Activated T-helper 2 cell treated with anti-CD3 and anti-CD28 coated beads, Interferon-gamma antibody, Interleukin-2, Interleukin-4, amounts not matched to agents 10 μg/mL and 5 μg/mL and 100 μg/mL, durations not matched to agents 14 hours and 24 hours and 36 hours (primary cell): Measurements from ENCODE around the gene HIVEP3. TPM values are rescaled to one million over a fixed set of nuclear protein-coding genes. Genes with fewer than 3 reads are reported as not detected.

Experiments
- DNase-seq: peaks from one replicate; pipeline ENCODE4 v3.0.0; 2021; ENCODE audit warnings: low spot score
- H3K27ac Mint-ChIP-seq: one replicate; pipeline ENCODE4 v1.8.0; 2021; ENCODE audit warnings: mixed read lengths
- H3K27me3 Mint-ChIP-seq: one replicate; pipeline ENCODE4 v1.8.0; 2021; ENCODE audit warnings: low read depth, mixed read lengths
- H3K36me3 Mint-ChIP-seq: one replicate; pipeline ENCODE4 v1.8.0; 2021; ENCODE audit warnings: low read depth, mixed read lengths
- H3K4me1 Mint-ChIP-seq: one replicate; pipeline ENCODE4 v1.8.0; 2021; ENCODE audit warnings: low read depth, mixed read lengths
- H3K4me3 Mint-ChIP-seq: one replicate; pipeline ENCODE4 v1.8.0; 2021; ENCODE audit warnings: low read depth, mild to moderate bottlenecking, moderate library complexity, mixed read lengths
- H3K9me3 Mint-ChIP-seq: one replicate; pipeline ENCODE4 v1.8.0; 2021; ENCODE audit warnings: mixed read lengths
- intact Hi-C: fragments of 100-400 bp; cut with micrococcal nuclease; formaldehyde crosslinking; loops from one replicate; pipeline ENCODE4 v1.15.1; 2023
- total RNA-seq: library from RNA; stranded (reverse); gene quantifications from 2 replicates; pipeline ENCODE4 v1.2.3, GENCODE V29; 2022

HIVEP3 gene
- total RNA-seq, 1 donor from 2014 or later = 33.7 TPM

- peak overlapping the region; percentile 51 for H3K27ac Mint-ChIP-seq
- intact Hi-C loops = loop anchor here (1.0 to 2.0 kb wide), 2 partner anchors 10 to 13 kb away; no protein-coding TSS in a partner anchor
Observed at GRCh38 chr1:41683681-41684500, 234.8 kb downstream of the HIVEP3 start.

GRCh38 chr1:41682845-41683625 is 235.7 kb downstream of the HIVEP3 start:
- peak overlapping the region; percentile 10 for H3K4me3 Mint-ChIP-seq
- no peak for DNase-seq
- H3K27me3 Mint-ChIP-seq = no peaks in the 10 kb centered on the region
- no peaks in the 10 kb centered on the region for H3K36me3 Mint-ChIP-seq
- peak overlapping the region; percentile 51 for H3K27ac Mint-ChIP-seq
- peaks cover 90% of the 10 kb centered on the region for H3K4me1 Mint-ChIP-seq
- intact Hi-C loops = loop anchor here (1.0 kb wide), 1 partner anchor 9 kb away; no protein-coding TSS in a partner anchor
- no peaks in the 10 kb centered on the region for H3K9me3 Mint-ChIP-seq

More at GRCh38 chr1:41683681-41684500, 234.8 kb downstream of the HIVEP3 start:
- no peaks in the 10 kb centered on the region for H3K36me3 Mint-ChIP-seq
- peak overlapping the region; percentile 23 for H3K4me3 Mint-ChIP-seq
- H3K27me3 Mint-ChIP-seq = no peaks in the 10 kb centered on the region
- peaks cover 86% of the 10 kb centered on the region for H3K4me1 Mint-ChIP-seq
- DNase-seq = peak; percentile 47
- no peaks in the 10 kb centered on the region for H3K9me3 Mint-ChIP-seq

GRCh38 chr1:41682149-41682548 is 236.6 kb downstream of the HIVEP3 start:
- no peak for DNase-seq
- peaks cover 93% of the 10 kb centered on the region for H3K4me1 Mint-ChIP-seq
- H3K4me3 Mint-ChIP-seq = no peak overlapping the region
- H3K27ac Mint-ChIP-seq = peak overlapping the region; percentile 19
- no peaks in the 10 kb centered on the region for H3K9me3 Mint-ChIP-seq
- H3K36me3 Mint-ChIP-seq = no peaks in the 10 kb centered on the region
- intact Hi-C loops = no loop called here
- no peaks in the 10 kb centered on the region for H3K27me3 Mint-ChIP-seq

GRCh38 chr1:41681331-41682098 is 237.2 kb downstream of the HIVEP3 start:
- Mint-ChIP-seq H3K9me3 (no peaks in the 10 kb centered on the region), H3K27ac (peak overlapping the region; percentile 19), H3K4me3 (no peak overlapping the region), H3K36me3 (no peaks in the 10 kb centered on the region), H3K4me1 (peaks cover 94% of the 10 kb centered on the region), H3K27me3 (no peaks in the 10 kb centered on the region)
- intact Hi-C loops = no loop called here
- no peak for DNase-seq

- no peak overlapping the region for H3K4me3 Mint-ChIP-seq
Observed at GRCh38 chr1:41679994-41680393, 238.7 kb downstream of the HIVEP3 start.

GRCh38 chr1:41679531-41679930 is 239.2 kb downstream of the HIVEP3 start:
- Mint-ChIP-seq H3K4me1 (peaks cover 89% of the 10 kb centered on the region), H3K4me3 (no peak overlapping the region), H3K27me3 (no peaks in the 10 kb centered on the region), H3K36me3 (no peaks in the 10 kb centered on the region), H3K27ac (peak overlapping the region; percentile 69), H3K9me3 (no peaks in the 10 kb centered on the region)
- intact Hi-C loops = no loop called here
- no peak for DNase-seq

More at GRCh38 chr1:41679994-41680393, 238.7 kb downstream of the HIVEP3 start:
- no peaks in the 10 kb centered on the region for H3K36me3 Mint-ChIP-seq
- no peaks in the 10 kb centered on the region for H3K9me3 Mint-ChIP-seq
- DNase-seq = no peak
- no peak overlapping the region for H3K27ac Mint-ChIP-seq
- intact Hi-C loops = no loop called here
- H3K4me1 Mint-ChIP-seq = peaks cover 89% of the 10 kb centered on the region
- no peaks in the 10 kb centered on the region for H3K27me3 Mint-ChIP-seq

GRCh38 chr1:41678111-41678878 is 240.4 kb downstream of the HIVEP3 start:
- Mint-ChIP-seq H3K4me1 (peaks cover 89% of the 10 kb centered on the region), H3K27me3 (no peaks in the 10 kb centered on the region), H3K36me3 (no peaks in the 10 kb centered on the region), H3K9me3 (no peaks in the 10 kb centered on the region), H3K4me3 (peak overlapping the region; percentile 9), H3K27ac (peak overlapping the region; percentile 69)
- no peak for DNase-seq
- intact Hi-C loops = no loop called here

- Mint-ChIP-seq H3K27ac (peak overlapping the region; percentile 69), H3K4me3 (no peak overlapping the region)
- DNase-seq = no peak
Observed at GRCh38 chr1:41677620-41678019, 241.1 kb downstream of the HIVEP3 start.

GRCh38 chr1:41675401-41675800 is 243.3 kb downstream of the HIVEP3 start:
- no peak overlapping the region for H3K4me3 Mint-ChIP-seq
- intact Hi-C loops = no loop called here
- no peaks in the 10 kb centered on the region for H3K36me3 Mint-ChIP-seq

More at GRCh38 chr1:41677620-41678019, 241.1 kb downstream of the HIVEP3 start:
- no peaks in the 10 kb centered on the region for H3K9me3 Mint-ChIP-seq
- H3K4me1 Mint-ChIP-seq = peaks cover 88% of the 10 kb centered on the region
- H3K36me3 Mint-ChIP-seq = no peaks in the 10 kb centered on the region
- intact Hi-C loops = no loop called here
- H3K27me3 Mint-ChIP-seq = no peaks in the 10 kb centered on the region

GRCh38 chr1:41674522-41674921 is 244.2 kb downstream of the HIVEP3 start:
- no peak for DNase-seq
- peak overlapping the region; percentile 92 for H3K27ac Mint-ChIP-seq
- H3K4me1 Mint-ChIP-seq = peaks cover 92% of the 10 kb centered on the region
- no peaks in the 10 kb centered on the region for H3K9me3 Mint-ChIP-seq
- H3K4me3 Mint-ChIP-seq = no peak overlapping the region
- H3K27me3 Mint-ChIP-seq = no peaks in the 10 kb centered on the region
- intact Hi-C loops = loop anchor here (1.0 to 5.0 kb wide), 2 partner anchors 9 to 188 kb away; no protein-coding TSS in a partner anchor
- no peaks in the 10 kb centered on the region for H3K36me3 Mint-ChIP-seq

More at GRCh38 chr1:41675401-41675800, 243.3 kb downstream of the HIVEP3 start:
- DNase-seq = no peak
- peaks cover 90% of the 10 kb centered on the region for H3K4me1 Mint-ChIP-seq
- H3K27me3 Mint-ChIP-seq = no peaks in the 10 kb centered on the region
- H3K9me3 Mint-ChIP-seq = no peaks in the 10 kb centered on the region
- H3K27ac Mint-ChIP-seq = peak overlapping the region; percentile 57

GRCh38 chr1:41673806-41674205 is 244.9 kb downstream of the HIVEP3 start:
- intact Hi-C loops = loop anchor here (1.0 to 5.0 kb wide), 4 partner anchors 9 to 188 kb away; no protein-coding TSS in a partner anchor
- no peaks in the 10 kb centered on the region for H3K9me3 Mint-ChIP-seq
- H3K27me3 Mint-ChIP-seq = no peaks in the 10 kb centered on the region
- H3K36me3 Mint-ChIP-seq = no peaks in the 10 kb centered on the region
- peaks cover 92% of the 10 kb centered on the region for H3K4me1 Mint-ChIP-seq
- peak overlapping the region; percentile 51 for H3K4me3 Mint-ChIP-seq
- DNase-seq = peak; percentile 43
- peak overlapping the region; percentile 92 for H3K27ac Mint-ChIP-seq
